ENCODE data around the gene ARHGAP11A.

The ARHGAP11A gene

DNA sequence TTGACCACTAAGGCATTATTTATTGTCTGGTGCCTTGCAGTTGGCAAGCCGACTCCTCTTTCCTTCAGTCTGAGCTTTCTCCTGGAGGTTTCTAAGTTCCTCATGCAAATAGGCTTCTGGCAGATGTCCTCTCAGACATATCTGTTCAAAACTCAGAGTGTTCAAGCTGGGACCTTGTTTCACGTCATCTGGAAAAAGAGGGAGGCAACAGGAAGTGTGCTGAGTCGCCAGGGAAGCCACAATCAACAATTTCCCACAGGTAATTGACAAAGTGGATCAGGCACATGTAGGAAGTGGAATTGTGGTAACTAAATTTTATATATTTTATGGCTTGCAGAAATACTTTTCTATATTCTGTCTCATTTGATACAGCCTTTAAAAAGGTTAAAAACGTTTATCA, 40.8 kb downstream of the ARHGAP11A start:
- no peak for DNase-seq (ENCODE audit: low read depth in 2 of 2)

DNA sequence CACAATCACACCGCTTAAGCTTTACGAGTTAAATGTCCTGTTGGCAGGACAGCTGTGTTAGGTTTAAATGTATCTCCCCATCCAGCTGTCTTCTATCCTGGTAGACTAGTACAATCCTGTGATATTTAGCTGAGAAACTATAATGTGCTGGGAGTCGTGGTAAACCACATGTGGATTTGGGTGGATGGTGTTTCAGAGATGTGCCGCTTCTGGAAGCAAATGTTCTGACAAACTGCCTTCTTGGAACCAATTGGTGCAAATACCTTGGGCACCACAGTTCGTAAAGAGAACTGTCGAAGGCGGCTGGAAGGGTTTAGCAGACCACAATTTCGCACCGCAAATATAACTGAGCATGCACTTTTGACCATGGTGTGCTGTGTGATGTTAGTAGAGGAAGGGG, 41.2 kb downstream of the ARHGAP11A start:
- DNase-seq (ENCODE audit: low read depth in 2 of 2), result no peak

DNA sequence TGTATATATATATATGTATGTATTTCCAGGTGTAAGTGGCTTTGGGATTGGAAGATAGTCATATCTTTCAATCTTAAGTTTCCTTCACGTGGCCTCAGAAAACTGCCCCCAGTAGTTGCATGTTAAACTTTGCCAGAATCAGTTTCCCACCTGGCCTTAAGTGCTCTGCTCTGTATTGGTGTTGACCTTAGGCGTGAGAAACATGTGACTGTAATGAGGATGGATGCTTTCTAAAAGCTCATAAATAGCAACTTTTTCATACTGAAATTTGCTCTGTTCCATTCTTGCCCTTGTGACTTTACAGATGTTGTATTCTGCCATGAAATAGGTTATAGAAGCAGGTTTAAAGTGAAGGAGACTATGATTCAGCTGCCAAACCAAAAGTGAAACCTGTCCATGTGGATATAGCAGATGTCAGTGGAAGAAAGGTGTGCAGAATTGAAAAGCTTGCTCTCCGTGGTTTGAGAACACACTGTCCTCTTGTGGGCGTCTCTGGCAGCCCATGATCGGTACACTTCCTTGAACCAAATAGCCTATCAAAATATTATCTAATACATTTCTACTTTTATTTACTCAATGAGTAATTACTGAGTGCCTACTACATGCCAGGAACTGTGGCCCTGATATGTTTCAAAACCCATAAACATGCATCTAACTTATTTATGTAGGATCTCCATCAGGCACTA, 42.0 kb downstream of the ARHGAP11A start:
- DNase-seq (ENCODE audit: low read depth in 2 of 2), result no peak

DNA sequence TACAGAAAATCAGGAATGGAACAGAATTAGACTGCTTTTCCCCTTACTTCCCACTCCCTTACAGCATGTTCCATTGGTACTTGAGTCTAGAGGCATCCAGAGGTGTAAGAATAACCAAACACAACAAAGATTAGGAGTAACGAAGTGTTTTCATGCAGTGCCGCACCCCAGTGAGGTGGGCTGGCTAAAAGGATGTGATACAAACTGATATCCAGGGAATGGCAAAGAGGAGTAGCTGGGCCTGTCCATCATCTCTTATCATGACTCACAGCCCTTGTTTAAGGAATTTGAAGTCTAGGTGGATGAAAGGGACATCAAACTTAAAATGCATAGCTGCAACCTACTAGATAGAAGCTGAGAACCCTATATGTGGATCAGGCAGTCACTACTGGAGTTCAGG, 42.6 kb downstream of the ARHGAP11A start:
- no peak for DNase-seq (ENCODE audit: low read depth in 2 of 2)

DNA sequence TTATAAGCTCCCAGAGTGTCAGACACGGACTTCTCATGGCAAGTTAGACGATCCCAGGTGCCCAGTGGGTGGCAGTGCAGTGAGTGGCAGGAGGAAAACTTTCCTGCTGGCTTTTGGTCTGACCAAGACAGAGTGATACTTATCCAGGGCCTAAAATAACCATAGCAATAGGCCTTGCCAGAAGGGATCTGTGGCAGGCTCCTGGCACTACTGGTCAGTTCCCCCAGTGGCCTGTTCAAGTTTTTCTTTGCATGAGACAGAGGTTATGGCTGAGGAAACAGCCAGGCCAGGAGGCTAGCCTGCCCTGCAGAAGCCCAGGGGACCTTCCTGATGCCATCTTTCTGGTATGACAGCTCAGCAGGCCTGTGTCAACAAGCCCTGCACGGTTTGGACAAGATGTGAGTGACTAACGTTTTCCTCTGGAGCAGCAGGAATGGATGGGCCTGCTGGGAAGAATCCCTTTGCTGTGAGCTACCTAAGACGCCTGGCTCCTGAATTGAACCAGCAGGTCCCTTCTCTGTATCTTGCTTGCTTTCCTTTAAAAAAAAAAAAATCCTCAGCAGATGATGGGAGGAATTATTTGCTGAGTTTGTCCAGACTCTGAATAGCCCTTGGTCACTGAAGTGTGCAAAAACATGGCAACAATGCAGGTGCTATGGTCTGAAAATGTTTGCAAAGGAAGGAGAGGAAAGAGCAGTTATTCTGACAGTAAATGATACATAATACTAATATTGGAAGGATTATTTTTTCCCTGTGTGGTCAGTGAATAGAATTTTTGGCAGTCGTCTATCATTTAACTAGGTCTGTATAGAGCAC, 44.2 kb downstream of the ARHGAP11A start:
- no peak for DNase-seq (ENCODE audit: low read depth in 2 of 2)

DNA sequence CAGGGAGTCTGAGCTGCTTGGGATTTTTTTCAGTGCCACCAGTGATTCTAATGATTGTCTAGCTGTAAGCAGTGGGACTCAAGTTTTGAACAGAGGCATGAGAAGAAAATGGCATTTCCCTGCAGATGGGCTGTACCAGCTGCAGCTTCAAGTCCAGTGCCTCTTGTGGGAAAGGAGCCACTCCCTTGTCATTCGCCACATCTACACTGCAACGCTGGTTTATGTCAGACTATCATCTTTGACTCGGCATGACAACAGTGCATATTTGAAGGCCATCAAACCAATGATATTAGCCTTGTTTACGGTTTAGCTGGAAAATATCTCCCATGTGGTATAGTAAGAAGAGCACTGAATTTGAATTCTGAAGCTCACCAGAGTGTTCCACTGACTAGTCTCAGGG, 48.4 kb downstream of the ARHGAP11A start:
- no peak for DNase-seq (ENCODE audit: low read depth in 2 of 2)

DNA sequence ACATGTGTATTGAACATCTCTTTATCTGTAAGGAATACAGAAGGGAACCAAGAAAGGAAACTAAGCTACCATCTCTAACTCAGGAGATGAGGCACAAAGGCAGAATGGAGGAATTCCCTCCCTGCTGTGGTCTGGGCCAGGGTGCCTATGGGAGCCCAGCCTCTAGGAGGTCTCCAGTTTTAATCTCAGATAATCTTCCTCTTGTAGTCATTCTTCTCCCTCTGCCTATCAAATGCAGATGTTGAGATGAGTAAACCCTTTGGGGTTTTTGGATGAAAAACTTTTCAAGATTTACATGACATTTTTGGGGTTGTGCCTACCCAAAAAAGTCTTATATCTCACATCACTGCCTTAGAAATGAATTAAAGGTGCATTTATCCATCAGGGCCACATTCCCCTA, 49.5 kb downstream of the ARHGAP11A start:
- DNase-seq (ENCODE audit: low read depth in 2 of 2), result no peak

DNA sequence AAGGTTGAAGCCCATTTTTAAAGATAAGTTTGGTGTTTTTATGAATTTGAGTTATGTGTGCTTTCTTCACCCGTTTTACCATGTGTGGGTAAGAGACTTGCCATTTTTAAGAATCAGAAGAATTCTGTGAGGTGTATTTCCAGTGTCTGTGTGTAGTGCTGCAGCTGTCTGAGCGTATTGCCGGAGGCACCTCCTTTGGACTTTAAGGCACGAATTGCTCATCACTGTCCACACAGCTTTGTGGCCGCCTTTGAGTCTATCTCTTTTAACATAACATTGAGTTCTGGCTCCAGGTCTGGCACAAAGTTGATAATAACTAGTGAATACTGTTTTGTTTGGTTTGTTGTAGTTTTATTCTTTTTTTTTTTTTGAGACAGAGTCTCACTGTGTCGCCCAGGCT, 52.0 kb downstream of the ARHGAP11A start:
- no peak for DNase-seq (ENCODE audit: low read depth in 2 of 2)

DNA sequence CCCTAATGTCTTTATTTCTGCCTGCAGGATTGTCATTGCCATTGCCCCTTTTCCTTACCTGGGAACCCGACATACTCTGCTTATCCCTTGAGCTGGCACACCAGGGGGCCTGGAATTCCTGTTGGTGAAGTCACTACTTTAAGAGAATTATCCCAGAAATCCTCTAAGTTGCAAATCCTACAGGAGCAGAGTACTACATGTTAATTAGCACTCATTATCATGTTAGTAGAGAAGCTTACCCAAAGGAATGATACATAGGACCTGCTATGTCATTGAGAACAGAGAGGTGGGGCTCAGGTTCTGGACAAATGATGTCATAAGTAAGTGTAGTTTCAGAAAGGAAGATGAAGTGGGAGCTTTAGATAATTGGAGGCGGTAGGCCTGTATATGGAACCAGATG, 53.6 kb downstream of the ARHGAP11A start:
- DNase-seq (ENCODE audit: low read depth in 2 of 2), result no peak

DNA sequence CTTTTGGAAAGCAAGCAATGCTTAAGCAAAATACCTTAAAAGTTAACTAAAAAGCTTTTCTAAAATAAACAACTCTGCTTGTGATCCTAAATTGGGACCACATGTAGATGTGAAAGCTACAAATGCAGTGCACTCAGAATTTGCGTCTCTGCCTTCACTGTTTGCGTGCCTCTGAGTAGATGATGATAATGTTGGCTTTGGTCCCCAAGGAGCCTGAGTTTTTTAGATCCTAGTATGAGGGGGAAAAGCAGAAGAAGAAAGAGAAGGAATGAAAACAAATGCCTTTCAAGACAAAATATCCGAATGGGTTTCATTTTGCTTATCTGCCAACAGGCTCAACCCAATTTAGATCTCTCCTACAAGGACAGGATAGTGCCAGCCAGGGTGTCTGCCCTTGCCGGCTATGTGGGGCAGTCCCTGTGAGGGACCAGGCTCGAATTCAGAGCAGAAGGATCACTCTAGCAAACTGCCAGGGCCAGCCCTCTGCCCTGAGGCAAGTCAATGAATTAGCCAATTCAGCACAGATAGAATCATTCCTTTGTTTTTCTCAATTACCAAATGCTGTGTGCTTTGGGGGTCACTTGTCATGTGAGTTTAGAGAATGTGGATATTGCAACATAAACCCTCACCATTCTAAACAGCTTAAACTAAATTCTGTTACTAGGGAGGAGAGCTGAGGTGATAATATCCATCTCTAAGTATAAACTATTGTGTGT, 54.8 kb downstream of the ARHGAP11A start:
- DNase-seq (ENCODE audit: low read depth in 2 of 2), result no peak

DNA sequence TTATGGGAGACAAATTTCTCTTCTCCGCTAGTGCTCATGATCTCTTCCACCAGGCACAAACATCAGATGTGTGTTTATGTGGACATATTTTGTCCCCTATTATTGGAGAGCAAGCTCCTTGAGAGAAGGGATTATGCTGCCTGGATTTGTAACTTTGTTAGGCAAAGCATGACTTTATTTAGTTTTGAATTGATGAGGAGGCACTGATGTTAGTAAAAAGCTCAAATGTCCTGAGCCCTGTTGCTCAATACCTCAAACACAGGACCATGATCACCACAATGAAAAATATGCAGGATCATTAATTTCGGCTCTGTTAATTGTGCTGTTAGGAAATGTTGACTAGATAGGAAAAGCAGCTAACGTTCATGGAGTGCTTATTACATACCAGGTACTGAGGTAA, 55.3 kb downstream of the ARHGAP11A start:
- no peak for DNase-seq (ENCODE audit: low read depth in 2 of 2)

DNA sequence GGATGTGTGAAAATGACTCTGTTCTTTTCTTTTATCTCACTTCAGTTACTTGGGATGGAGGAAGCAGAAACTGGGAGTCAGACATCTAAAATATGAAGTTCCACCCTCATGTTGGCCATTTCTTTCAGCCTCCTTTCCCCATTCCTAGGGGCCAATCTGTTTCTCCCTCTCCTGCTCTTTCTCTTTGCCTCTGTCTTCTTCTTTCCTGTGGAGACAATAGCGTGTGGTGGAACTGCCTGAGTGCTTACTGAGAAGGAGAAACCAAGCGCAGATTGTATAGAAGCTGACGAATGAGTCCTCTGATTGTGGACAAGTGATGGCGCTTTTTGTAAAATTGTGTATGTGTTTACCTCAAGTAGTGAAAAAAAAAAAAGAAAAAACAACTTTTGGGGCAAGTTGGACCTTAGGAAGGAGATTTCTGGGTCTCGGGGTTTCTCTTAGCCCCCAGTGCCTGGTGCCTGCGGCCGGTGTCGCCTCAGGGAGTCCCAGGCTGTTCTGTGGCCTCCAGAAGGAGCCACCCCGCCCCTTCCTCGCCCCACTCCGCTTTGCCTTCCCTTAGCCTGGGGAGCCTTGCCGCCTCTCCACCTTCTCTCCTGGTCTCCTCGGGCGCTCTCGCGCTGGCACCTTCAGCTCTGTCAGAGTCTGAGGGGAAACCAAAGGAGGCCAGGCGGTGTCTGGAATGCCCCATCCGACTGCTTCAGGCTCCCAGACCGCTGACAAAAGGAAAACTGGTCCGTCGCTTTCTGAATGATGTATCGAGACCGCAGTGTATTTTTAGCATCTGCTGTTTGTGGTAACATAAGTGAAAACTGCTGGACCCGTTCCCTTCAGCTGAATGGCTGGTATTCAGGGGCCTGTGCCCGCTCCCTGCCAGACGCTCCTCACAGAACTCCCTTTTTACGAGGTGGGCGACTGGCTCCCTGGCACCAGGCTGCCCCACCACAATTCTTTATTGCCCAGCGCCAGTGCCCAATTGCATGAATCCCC, 56.3 kb downstream of the ARHGAP11A start:
- DNase-seq (ENCODE audit: low read depth in 2 of 2), result no peak

DNA sequence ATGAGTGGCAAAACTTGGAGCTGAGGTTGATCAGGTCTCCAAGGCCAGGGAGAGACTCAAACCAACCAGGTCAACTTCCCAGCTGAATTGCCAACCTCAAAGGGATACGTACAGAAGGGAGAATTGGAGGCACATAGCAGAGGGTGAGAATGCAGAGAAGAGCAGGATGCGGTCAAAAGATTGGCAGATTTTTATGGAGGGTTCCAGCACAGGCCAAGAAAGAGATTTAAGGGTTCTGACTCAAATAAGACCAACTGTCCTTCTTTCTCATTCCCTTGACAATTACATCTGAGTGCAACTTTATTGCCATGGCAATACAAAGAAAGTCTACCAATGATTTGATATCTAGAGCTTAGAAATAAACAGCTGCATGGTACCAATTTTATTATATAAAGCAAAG, 59.4 kb downstream of the ARHGAP11A start:
- DNase-seq (ENCODE audit: low read depth in 2 of 2), result no peak

DNA sequence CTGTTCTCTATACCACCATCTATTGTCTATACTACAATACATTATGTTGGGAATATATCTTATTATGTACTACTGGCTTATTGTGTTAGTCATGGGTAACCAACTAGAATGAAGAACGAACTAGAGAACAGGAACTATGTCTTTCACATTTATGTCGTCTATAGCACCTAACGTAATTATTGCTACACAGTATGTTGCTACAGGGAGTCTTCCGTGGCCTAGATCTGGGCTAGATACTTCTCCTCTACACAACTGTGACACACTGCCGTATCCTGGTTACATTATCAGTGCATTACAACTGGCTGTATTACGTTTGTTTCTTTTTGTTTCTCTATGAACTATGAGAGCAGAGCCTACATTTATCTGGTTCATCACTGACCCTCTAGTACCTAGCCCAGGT, 60.2 kb downstream of the ARHGAP11A start:
- DNase-seq (ENCODE audit: low read depth in 2 of 2), result no peak

DNA sequence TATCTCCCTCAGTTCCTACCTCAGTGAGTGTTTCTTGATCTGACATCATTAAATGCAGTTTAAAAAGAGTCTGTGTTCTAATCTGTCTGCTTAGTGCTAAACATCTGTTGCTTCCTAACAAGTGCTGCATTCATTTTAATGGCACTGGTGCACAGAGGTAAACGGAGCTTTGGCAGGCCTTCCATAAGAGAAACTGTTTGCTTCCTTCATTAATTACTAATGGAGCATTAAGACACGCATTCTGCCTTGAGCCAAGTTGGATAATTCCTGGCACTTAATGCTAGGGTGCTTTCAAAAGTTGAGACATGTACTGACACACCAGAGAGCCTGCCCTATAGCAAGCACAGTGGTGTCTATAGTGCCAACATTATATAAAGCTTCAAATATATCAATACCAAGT, 60.9 kb downstream of the ARHGAP11A start:
- DNase-seq (ENCODE audit: low read depth in 2 of 2), result no peak

DNA sequence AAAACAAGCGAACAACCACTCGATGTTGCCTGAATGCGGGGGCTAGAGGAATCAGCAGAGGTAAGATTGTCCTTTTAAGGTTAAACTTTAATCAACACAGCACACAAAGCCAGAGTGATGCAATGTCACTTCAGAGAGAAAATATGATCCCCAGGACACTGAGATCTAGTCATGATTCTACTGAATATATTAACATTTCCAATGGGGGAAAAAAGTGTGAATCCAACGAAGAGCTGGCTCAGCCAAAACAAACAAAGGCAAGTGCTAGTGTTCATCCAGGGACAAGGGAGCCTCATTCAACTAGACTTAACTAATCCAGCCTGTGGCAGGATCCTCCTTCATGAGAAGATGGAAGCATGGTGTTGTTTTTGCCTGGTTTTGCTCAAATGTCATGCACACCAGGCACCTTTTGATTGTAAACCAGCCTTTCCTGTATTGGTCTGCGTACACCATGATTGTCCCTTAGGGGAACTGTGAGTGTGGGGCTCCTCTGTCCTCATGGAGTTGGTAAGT, 62.0 kb downstream of the ARHGAP11A start:
- DNase-seq (ENCODE audit: low read depth in 2 of 2), result no peak

DNA sequence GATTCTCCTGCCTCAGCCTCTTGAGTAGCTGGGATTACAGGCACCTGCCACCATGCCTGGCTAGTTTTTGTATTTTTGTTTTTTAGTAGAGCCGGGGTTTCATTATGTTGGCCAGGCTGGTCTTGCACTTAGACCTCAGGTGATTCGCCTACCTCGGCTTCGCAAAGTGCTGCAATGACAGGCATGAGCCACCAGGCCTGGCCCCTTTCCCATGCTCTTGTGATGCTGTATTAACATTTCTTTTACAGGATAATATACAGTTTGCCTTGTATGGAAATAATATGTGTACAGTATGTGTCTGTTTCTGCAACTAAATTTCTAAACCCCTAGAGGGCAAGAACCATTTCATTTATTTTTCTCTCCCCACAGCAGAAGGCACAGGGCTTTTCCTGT, 64.0 kb downstream of the ARHGAP11A start:
- no peak for DNase-seq (ENCODE audit: low read depth in 2 of 2)

DNA sequence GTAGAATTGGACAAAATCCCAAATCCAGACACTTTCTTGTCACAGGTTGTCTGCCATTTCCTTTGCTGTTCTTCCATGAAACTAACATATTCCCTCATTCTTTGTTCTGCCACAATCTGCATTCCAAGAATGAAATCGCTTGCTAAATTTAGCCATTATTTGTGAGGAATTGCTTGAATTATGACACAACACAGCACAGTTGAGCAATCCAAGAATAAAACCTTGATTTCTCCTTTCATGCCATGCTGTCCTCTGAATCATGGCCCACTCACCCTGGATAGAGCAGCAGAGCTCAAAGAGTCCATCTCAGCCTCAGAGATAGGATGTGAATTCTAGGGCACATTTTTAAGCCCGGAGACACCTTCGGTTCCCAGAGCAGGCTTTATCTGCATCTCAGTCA, 67.3 kb downstream of the ARHGAP11A start:
- DNase-seq (ENCODE audit: low read depth in 2 of 2), result no peak

DNA sequence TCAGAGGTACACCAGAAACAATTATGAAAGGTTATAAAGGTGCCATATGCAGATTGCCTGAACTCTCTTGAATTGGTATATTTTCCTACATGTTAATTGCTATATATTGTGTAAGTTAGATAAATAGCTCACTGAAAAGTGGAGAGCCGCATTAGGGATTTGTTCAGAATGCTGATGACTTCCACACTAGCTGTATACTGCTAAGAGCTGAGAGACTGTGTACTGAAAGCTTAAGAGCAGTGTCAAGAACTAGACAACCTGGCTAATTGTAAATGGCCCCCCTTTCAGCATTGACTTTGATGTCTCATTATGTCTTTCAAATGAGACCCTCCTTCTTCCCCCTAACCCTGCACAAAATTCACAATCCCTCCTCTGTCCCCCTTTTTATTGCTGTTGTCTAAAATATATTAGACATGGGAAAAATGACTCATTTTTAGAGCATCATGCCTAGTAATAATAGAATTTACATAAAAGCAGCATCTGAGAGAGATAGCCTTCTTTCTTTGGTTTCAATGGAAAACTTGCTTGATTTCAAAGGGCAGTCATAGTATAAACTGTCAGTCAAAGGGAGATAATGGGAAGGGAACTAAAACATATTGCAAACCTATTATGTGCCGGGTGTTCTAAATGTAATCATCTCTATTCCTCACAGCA, 67.8 kb downstream of the ARHGAP11A start:
- no peak for DNase-seq (ENCODE audit: low read depth in 2 of 2)

DNA sequence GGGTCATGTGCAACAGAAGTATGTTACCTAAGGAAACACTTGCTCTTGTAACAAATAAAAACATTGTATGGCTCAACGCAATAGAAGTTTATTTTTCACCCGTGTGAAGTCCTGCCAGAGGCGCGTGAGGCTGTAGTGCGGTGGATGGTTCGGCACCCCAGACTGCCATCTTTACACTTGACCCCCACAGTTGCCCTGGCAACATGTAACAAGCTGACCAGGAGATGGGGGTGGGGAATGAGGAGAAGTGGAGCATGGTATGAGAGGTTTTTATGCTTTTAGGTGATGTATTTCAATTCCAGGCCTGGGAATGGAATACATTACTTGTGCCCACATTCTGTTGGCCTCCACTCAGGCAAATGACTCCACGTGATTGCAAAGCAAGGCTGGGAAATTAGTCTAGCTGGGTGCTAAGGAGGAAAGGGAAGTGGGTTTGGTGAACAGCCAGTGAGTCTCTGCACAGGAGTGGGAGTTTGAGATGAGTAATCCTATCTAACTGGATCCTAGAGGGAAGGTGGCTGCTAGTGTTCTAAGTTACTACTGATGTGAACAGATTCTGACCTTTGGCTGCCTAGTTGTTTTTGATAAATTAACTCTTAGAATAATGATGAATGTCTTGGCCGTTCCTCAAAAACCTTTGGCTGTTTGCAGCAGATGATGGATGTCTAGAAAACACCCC, 68.7 kb downstream of the ARHGAP11A start:
- DNase-seq (ENCODE audit: low read depth in 2 of 2), result no peak

Data from stimulated activated CD4-positive, alpha-beta T cell treated with anti-CD3 and anti-CD28 coated beads, Interleukin-12 subunit alpha, Interleukin-12 subunit beta, amount 100 ng/mL, for 24 hours (primary cell).